Left kidney (tissue), 2 donors: ENCODE results near the gene DPYD. TPM values are rescaled to one million over a fixed set of nuclear protein-coding genes. Genes with fewer than 3 reads are reported as not detected.

Experiments
- DNase-seq: peaks from one replicate; pipeline ENCODE4 v3.0.0-alpha.2; 2013
- polyA plus RNA-seq: library from polyadenylated mRNA; unstranded; fragments of 120-200 nt; gene quantifications from one replicate; pipeline ENCODE4 v1.2.1, GENCODE V29; 2013; ENCODE audit not compliant: insufficient read length

DPYD gene
- polyA plus RNA-seq, 1 donor: 11.9 TPM

DNA sequence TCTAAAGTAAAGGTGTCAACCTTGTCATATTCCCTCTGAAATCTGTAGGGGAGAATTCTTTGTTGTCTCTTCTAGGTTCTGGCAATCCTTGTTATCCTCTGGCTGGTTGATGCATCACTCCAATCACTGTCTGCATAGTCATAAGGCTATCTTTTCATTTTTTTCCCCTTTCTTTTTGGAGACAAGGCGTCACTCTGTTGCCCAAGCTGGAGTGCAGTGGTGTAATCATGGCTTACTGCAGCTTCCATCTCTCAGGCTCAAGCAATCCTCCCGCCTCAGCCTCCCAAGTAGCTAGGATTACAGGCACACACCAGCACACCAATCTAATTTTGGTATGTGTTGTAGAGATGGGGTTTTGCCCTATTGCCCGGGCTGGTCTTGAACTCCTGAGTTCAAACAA lies 12.9 kb downstream of the DPYD start:
- DNase-seq: no peak

DNA sequence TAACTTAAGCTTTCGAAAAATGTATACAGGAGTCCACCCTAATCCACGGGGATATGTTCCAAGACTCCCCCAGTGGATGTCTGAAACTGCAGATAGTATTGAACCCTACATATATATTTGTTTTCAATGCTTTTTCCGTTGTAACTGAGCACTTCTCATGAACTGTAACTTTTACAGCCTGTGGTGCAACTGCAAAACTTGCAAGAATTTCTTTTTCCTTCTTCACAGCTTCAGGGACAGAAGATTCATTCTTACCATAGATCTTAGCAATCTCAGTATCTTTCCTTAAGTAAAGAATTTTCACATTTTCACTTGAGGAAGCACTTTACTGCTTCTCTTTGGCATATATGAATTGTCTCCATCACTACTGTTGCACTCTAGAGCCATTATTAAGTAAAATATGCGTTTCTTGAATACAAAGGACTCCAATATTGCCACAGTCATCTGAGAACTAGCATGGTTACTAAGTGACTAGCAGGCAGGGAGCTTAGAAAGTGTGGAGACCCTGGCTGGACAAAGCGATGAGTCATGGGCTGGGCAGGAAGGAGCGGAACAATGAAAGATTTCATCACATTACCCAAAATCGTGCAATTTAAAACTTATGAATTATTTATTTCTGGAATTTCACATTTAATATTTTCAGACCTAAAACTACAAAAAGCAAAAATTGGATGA lies 14.1 kb downstream of the DPYD start:
- no peak for DNase-seq

DNA sequence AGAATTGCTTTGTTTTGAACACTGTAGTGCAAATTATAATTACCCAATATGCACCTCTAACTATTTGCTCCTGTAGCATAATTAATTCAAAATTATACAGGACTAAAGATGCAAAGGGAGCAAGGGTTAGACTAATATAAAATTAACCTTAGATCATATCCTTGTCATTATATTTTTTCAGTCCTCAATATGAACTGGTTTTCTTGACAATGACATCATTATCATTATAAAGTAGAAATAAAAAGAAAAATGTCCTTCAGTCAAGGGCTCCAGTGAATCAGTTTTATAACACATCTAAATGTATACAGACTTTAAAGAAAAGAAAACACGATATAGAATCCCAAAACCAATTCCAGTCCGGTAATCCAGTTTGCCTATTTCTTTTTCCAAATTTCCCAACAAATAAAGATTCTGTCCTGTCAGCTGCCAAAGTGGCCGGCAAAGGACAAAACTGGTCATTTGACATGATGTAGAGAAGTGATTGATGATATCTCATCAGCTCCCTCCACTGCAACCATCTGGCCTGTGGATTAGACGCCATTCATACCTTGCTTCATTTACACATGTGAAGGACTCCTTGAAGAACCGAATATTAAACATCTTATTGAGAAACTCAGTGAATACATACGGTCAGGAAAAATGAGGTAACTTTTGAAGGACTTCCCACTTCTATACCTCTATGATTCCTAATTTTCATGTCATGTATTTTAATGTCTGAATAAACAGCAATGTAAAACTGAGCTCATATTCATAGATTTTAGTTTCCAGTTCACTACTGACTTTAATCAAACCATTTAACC lies 15.5 kb downstream of the DPYD start:
- no peak for DNase-seq

DNA sequence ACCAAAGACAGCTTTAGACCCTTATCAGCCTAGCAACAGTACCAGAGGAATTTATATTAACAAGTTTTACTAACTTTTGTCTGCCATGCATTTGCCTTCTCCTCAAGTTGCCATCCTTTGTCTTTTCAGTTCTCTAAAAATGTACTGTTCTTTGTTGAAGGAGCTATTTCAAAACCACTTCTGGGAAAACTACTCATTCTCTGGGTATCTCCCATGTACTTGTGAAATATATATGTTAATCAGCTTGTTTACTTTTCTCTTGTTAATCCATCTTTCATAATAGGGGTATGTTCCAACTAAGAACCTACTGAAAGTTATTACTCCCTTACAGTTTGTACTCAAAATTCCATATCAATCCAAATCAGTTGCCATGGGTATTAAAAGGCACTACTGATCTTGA lies 16.3 kb downstream of the DPYD start:
- no peak for DNase-seq

DNA sequence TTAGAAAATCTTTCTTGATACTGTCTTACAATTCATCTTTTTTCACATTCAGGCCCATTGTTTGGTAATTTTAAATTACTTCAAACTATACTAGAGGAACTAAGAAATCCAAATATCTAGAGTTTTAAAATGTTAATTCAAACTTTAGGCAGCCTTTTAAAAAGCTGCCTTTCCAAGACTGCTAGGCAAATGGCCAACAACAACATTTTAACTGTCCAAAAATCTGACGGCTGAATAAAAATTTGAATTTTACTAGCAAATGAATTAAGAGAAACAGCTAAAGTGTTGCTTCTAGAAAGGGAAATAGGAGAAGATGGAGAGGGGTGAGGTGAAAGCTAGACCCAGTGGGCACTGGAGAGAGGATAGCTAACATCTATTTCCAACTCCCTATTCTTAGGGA lies 17.2 kb downstream of the DPYD start:
- peak; percentile 14 for DNase-seq

DNA sequence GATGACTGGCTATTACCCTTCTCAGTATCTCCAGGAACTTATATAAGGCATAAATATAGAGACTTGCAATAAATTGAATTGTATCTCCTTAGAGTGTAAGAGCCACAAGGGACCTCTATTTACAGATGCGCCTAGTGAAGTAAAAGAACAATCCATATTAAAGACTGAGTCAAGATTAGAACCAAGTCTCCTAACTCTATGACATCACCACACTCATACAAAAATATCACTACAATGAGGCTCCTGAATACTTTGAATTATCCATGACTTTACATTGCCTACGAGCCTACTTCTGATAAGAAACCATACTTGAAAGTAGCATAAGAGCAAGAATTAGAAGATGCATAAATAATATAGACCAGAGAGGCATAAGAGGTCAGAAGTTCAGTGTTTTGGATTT lies 18.8 kb downstream of the DPYD start:
- DNase-seq: no peak

DNA sequence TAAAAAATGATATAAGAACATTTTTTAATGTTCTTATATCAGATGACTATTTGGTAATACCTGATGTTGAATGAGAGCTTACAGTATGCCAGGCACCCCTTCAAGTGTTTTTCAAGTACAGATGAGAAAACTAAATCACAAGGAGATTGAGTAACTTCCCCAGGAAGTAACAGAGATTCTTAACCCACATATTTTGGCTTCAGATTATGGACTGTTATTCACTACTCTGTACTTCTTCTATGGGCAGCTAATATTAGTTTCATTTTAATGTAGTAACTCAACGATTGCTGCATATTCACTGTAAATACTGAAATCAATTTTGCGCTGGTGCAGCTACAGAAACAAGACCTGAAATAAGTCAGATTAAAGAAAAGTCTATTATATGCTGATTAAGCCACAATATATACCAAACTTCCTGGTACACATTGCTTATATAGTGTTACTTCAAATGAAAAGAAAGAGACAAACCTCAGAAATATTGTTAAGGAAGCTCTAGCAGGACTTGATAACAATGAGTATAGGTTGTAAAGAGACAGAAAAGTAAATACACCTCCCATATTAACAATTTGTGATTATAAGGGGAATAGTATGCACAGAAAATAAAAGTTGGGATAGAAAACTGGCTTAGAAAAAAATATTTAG lies 19.7 kb downstream of the DPYD start:
- DNase-seq: no peak

DNA sequence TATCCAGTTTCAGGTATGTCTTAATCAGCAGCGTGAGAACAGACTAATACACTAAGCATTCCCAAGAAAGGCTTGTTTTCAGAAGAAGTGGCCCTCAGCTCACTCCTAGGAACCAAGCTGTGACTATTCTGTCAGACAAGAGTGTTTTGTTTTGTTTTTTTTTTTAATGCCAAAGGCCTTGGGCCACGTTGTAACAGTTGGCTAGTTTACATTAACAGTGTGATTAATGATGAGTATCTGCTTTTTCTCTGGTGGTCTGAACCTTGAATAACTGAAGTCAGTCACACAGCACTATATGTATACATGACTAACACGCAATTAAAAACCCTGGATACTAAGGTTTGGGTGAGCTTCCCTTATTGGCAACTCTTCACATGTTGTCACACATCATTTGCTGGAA lies 21.9 kb downstream of the DPYD start:
- DNase-seq: no peak

DNA sequence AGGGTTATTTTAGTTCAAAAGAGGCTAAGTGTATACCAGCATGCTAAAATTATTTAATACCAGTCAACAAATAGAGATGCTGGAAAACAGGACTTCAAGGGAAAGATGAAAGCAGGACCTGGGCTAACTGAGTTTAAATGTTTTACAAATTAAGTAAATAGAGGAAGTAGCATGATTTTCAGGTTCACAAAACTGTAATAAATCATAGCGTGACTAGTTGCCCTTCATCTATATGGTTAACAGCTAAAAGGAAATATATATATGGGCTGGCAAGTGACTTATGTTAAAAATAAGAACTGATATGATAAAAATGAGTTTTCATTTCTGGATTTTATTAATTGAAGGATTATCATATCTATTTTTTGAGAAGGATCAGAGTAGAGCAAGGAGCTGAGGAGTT lies 25.6 kb downstream of the DPYD start:
- no peak for DNase-seq

DNA sequence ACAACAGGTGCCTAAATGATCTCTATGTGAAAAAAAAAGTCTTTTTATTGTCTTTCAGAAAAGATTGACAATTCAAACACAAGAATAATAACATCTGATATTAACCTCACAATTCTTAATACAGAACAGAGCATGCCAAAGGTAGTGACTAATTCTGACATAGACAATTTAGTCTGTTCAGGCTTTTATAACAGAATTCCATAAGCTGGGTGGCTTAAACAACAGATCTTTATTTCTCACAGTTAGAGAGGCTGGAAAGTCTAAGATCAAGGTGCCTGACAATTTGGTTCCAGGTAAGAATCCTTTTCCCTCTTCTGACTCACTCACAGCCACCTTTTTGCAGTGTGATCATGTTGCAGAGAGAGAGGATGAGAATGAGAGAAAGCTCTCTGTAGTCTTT lies 27.0 kb downstream of the DPYD start:
- no peak for DNase-seq

DNA sequence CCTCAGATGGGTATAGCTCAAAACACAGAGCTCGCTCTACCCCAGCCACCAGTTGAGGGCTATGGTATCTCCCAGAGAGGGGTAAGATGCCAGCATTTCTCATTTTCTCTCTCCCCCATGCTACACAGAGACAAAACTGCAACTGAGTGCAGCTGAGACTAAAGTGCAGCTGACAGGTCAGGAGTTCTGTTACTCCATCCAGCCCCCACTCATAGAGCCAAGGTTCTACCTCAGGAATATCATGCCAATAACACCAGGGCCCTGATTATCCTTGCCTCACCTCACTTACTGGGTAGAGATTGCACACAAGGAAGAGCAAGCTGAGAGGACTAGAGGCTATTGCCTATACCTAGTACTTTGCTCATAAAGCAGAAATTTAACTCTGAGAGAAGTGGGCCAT lies 34.6 kb downstream of the DPYD start:
- no peak for DNase-seq

DNA sequence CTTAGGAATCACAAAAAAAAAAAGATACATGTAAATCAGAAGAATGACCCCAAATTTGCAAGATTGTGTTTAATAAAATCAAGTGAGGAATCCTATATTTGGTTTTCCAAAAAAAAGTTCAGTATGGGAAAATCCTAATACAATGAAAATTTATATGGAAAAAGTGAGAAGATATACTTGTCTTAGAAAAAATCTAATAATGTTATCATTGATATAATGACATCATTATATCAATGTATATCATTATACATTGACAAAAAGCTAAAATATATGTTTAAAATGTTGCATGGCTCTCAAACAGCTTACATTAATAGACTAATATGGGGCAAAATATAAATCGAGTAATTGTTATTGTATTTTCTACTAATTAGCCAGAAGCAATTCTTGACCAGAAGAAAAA lies 37.0 kb downstream of the DPYD start:
- no peak for DNase-seq

DNA sequence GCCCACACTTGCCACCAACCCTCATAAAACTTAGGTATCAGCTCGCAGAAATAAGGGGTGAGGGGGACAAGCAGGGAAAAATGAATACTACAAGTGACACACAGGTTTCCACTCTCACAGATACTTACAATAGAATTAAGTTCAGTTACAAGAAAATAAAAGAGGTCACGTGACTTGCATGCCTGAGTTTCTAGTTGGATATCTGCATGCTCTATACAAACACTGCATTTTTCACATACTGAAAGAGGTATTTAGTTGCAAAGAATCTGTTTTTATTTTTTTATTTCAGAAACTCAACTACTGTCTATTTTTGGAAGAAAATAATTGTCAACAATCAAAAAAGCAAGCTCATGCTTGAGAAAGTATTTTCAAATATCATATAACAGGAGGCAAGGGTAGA lies 43.5 kb downstream of the DPYD start:
- no peak for DNase-seq

DNA sequence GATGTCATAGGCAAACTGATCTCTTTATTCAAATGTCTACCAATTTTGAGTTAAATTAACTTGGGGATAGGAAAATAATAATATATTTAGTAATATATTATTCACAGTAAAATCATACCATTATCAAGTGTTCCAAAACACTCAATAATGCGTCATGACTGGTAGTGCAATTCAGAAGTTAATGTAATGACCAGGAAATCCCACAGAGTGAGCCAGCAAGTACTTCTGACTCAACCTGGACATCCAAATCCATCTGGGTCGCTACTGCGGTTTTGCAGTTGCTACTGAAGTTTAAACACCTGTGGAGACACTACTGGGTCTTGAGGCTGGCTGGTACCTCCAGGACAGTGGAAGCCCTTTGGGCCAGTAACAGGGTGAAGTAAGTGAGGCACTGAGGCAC lies 44.8 kb downstream of the DPYD start:
- DNase-seq: no peak

DNA sequence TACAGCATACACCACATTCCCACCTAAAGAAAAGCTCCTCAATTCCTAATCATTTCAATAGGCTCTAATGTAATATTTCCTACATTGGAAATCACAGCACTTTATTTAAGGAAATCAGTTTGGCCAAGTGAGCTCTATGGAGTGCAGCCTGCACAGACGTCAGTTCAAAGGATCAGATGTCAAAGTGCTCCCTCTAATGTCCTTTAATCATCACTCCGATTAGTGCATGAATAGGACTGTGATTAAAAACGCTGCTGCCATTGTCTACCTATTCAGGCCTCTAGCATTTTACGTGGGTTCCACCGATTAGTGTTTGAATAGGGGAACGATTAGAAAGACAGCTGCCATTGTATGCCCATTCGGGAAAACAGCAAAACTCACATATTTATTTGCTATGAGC lies 50.2 kb downstream of the DPYD start:
- no peak for DNase-seq

DNA sequence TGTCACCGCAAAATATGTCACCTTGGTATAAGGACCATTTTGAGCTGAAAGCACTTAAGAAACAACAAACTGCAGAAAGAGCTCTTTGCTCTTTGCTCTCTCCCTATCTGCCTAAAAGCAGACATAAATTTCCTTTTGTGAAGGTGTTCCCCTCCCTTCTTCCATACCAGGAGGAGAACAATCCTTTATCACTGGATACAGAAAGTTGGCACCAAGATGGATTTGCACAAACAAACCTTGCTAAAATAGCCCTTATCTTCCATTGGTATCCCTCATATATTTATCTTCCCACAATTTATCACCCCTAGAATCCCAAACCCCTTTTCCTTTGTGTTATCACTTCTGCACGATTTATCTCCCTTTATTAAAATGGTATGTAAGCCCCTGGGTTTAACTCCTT lies 51.4 kb downstream of the DPYD start:
- DNase-seq: no peak

DNA sequence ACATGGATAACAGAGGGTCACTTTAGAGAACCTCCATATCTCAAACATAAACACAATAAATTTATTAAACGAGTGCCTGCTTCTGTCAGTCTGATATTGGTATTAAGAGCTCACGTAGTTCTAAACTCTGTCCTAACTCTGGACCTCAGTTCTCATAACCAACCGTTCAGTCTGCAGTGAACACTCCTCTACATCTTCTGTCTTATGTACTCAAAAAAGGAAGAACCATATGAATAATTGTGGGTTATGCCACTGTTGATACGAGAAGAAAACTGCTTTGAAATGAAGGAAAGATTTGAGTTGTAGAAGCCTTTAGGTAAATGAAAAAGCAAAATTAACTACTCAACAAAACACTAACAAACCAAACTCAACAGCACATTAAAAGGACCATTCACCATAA lies 53.7 kb downstream of the DPYD start:
- DNase-seq: no peak

DNA sequence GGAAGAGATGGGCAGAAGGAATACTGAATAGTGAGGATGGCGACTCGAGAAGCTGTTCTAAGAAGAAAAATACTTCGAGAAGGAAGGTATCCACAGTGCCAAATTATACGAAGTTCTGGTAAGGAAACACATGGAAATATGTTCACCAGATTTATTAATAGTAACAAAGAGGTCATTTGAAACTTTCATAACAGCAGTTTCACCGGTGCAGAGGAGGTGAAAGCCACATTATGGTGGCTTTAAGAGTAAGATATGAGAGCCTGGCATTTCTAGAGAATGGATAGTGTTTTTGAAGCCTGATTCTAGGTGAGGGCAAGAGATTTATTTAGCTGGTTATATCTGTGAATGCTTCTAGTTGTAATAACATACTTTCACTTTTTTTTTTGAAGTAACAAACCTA lies 56.2 kb downstream of the DPYD start:
- no peak for DNase-seq

DNA sequence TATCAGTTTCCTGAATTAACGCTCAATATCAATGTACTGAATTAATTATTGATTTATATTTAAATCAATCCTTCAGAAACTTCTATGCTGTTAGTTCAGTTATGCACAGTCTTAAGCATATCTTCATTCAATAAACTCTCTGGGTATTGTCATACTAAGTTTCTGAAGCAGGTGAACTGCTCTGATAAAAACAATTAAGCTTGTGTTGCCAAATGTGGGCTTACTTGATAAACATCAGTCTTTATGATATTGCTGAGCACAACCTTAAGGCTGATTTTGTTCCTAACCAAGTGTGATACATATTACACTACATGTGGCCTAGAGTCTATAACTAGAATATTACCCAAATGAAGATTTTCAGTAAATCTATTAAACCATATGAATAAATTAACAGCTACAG lies 67.6 kb downstream of the DPYD start:
- DNase-seq: no peak

DNA sequence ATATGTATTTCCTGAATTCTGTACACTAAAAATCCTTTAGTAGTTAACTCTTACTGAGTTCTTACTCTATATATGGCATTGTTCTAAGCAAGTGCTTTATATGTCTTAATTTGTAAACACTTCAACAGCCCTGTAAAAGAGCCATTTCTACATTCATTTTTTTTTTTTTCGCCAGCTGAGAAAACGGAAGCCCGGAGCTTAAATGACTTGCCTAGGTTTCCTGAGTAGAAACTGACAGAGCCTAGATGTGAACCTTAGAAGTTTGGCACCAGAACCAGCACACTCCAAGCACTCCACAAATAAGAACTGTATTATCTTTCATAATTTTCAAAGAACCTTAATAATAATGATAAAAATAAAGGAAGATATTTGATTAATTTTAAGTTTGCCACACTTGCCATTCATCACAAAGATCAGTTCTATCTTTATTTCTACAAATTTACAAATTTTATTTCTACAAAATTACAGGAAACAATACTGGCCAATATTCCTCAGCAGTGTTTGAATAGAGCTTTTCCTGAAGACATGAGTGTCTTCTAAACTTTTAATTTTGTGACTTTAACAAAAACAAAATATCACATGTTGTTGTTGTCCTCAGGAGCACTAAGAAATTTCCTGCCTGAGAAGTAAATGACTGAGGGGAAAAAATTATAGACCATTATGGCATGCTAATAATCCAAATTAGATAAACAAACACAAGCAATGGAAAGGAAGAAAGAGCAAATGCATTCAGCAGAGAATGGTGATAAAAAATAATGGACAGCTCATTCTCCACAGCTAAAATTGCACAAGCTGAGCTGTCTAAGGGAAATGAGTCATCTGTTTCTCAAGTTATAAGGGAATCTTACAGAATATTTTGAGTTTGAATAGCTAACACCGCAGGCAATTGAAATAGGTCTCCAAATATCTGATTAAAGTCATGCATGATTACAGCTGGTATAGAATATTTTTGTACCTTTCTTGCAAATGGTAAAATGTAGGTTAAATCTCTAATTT lies 71.2 kb downstream of the DPYD start:
- DNase-seq: peak; percentile 4

DNA sequence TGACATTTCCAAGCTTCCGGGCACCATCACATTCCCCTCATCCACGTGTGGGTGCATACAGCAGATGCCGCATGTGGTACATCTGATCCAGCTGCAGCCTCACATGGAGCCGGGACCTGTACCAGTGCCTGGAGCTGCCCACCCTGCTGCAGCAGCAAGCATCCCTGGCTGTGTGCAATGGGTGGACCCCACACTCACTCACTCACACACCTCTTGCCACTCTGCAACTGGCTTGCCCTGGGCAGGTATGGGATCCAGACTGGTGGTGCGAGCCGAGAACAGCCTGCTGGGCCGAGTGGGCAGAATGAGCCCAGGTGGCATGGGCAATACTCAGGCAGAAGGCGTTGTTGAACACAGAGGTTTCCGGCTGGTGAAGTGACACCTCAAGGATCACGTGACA lies 75.0 kb downstream of the DPYD start:
- DNase-seq: no peak

DNA sequence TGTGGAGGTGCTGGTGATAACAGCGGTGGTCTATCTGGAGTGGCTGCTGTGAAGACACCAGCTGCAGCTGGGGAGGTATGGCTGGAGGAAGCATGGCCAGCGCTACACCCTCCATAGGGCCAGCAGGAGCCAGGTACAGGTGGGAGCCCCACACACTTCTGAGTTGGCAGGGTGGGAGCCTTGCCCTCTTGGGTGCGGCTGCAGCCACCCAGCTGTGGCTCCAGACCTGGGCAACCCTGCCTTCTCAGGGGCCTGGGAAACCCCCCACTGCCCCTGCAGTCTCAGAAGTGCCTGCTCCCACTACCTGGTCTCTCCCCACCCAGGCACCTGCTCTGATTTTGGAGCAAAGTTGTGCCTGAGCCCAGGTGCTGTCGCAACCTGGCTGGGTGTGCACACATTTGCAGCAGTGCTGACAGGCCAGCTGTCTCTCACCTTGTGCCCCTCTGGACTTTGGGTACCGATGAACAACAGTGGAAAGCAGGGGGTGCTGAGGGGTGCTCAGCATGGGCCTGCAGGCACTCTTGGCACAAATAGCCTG lies 76.2 kb downstream of the DPYD start:
- DNase-seq: no peak
